Fibroblast of villous mesenchyme (primary cell): ENCODE data around the gene SEC16A. TPM values are rescaled to one million over a fixed set of nuclear protein-coding genes. Genes with fewer than 3 reads are reported as not detected.

Experiments used
- DNase-seq: peaks from one replicate; pipeline ENCODE4 v3.0.0-alpha.2; 2010; ENCODE audit warnings: low read depth
- H3K4me3 ChIP-seq: 2 replicates; pipeline ENCODE4 v1.5.1; 2011; ENCODE audit warnings: low read depth, mild to moderate bottlenecking, low read length
- CTCF ChIP-seq: IDR thresholded peaks from 2 replicates; pipeline ENCODE4 v1.5.1; 2012; ENCODE audit warnings: low read depth, mild to moderate bottlenecking, low read length; ENCODE audit not compliant: insufficient read depth
- total RNA-seq: library from RNA; depleted of rRNA; stranded (reverse); fragments of >200 nt; gene quantifications from 2 replicates; pipeline ENCODE4 v1.2.3, GENCODE V29; 2012

The SEC16A gene
- total RNA-seq, 1 donor, result 43.2 TPM

GRCh38 chr9:136517950-136518349 lies 35.1 kb upstream of the SEC16A start:
- H3K4me3 ChIP-seq, result no peak overlapping the region
- TF ChIP-seq CTCF, result no peak

GRCh38 chr9:136517012-136517743 lies 34.3 kb upstream of the SEC16A start:
- no peak for TF ChIP-seq CTCF
- H3K4me3 ChIP-seq, result no peak overlapping the region
- DNase-seq, result no peak

More at GRCh38 chr9:136517950-136518349, 35.1 kb upstream of the SEC16A start:
- no peak for DNase-seq

- no peak overlapping the region for H3K4me3 ChIP-seq
- no peak for TF ChIP-seq CTCF
- no peak for DNase-seq
Measured at GRCh38 chr9:136516191-136516654, 33.4 kb upstream of the SEC16A start.

- TF ChIP-seq CTCF, result no peak
- DNase-seq, result no peak
- no peak overlapping the region for H3K4me3 ChIP-seq
Measured at GRCh38 chr9:136515276-136515675, 32.4 kb upstream of the SEC16A start.

GRCh38 chr9:136514022-136514714 lies 31.3 kb upstream of the SEC16A start:
- no peak overlapping the region for H3K4me3 ChIP-seq

GRCh38 chr9:136513191-136513590 lies 30.4 kb upstream of the SEC16A start:
- H3K4me3 ChIP-seq, result no peak overlapping the region

More at GRCh38 chr9:136514022-136514714, 31.3 kb upstream of the SEC16A start:
- TF ChIP-seq CTCF, result no peak
- DNase-seq, result no peak

More at GRCh38 chr9:136513191-136513590, 30.4 kb upstream of the SEC16A start:
- DNase-seq, result no peak
- TF ChIP-seq CTCF, result no peak
